HepG2 (cell line): ENCODE measurements around the gene THAP9.

Experiments used
- ASH2L ChIP-seq: fragments of 300-600, 200-600 bp; sonication (generic); IDR thresholded peaks from 2 replicates; pipeline ENCODE4 v1.7.0; 2017; ENCODE audit warnings: low read depth, mild to moderate bottlenecking, moderate library complexity, mixed read lengths, low read length; ENCODE audit not compliant: insufficient read length
- MTA1 ChIP-seq: sonication (generic); formaldehyde crosslinking; IDR thresholded peaks from 2 replicates; pipeline ENCODE4 v1.4.0; 2020; ENCODE audit warnings: missing genetic modification reagents, mild to moderate bottlenecking, borderline replicate concordance
- NR2F6 ChIP-seq, 2 experiments: IDR thresholded peaks; 2 replicates each; pipeline ENCODE4 v1.6.1; 2016; ENCODE audit warnings: antibody characterized with exemption in 1 of 2, mild to moderate bottlenecking in 1 of 2
- RAD21 ChIP-seq: fragments of 450-650 bp; formaldehyde crosslinking; IDR thresholded peaks from 2 replicates; pipeline ENCODE4 v1.5.0; 2020; ENCODE audit warnings: mild to moderate bottlenecking
- SNAI1 ChIP-seq: sonication (generic); formaldehyde crosslinking; IDR thresholded peaks from 2 replicates; pipeline ENCODE4 v1.5.0; 2020; ENCODE audit warnings: mild to moderate bottlenecking, missing genetic modification reagents, borderline replicate concordance
- ZFX ChIP-seq: sonication (generic); formaldehyde crosslinking; IDR thresholded peaks from 2 replicates; pipeline ENCODE4 v1.4.0; 2020; ENCODE audit warnings: mild to moderate bottlenecking, low read depth, missing genetic modification reagents, moderate library complexity
- ZNF124 ChIP-seq: sonication (generic); formaldehyde crosslinking; IDR thresholded peaks from 2 replicates; pipeline ENCODE4 v1.4.0; 2020; ENCODE audit warnings: missing genetic modification reagents
- ZNF546 ChIP-seq: sonication (generic); formaldehyde crosslinking; conservative IDR thresholded peaks from 2 replicates; pipeline ENCODE4 v1.8.1; 2023; ENCODE audit warnings: mild to moderate bottlenecking, missing genetic modification reagents
- ZNF773 ChIP-seq: sonication (generic); formaldehyde crosslinking; IDR thresholded peaks from 2 replicates; pipeline ENCODE4 v1.4.0; 2020; ENCODE audit warnings: missing genetic modification reagents, borderline replicate concordance
- TF ChIP-seq, protein P1 (sequence below): sonication (generic); formaldehyde crosslinking; IDR thresholded peaks from 2 replicates; pipeline ENCODE4 v1.5.0; 2020; ENCODE audit warnings: mild to moderate bottlenecking, missing genetic modification reagents, moderate library complexity

DNA sequence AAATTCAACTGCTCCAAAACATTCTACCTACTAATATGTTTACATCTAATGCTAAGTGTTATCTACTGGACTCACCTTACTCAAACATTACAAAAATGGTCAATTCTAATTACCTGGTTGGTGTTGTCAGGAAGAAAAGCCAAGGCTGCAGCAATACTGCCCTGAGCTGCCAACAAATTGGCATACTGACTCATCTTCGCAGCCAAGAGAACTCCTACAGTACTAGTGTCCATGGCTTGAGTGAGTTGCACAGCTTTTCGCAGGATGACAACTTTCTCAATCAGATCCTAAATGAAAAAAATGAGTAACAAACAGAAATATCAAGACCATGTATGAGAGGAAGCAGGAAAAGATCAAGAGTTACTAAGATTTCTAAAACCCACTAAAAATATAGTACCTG is 49.2 kb upstream of the THAP9 start:
- TF ChIP-seq RAD21 (CRISPR knock-in tag) = no peak
- TF ChIP-seq ASH2L = no peak
- no peak for TF ChIP-seq SNAI1
- TF ChIP-seq ZFX (CRISPR knock-in tag) = no peak
- TF ChIP-seq NR2F6 (IDR thresholded peaks at IDR 0.05) = no peak
- no peak for TF ChIP-seq NR2F6 (CRISPR knock-in tag; IDR thresholded peaks at IDR 0.05)
- no peak for TF ChIP-seq ZNF546 (CRISPR knock-in tag)
- TF ChIP-seq ZNF124 (CRISPR knock-in tag) = no peak
- no peak for TF ChIP-seq MTA1
- TF ChIP-seq, protein P1, sequence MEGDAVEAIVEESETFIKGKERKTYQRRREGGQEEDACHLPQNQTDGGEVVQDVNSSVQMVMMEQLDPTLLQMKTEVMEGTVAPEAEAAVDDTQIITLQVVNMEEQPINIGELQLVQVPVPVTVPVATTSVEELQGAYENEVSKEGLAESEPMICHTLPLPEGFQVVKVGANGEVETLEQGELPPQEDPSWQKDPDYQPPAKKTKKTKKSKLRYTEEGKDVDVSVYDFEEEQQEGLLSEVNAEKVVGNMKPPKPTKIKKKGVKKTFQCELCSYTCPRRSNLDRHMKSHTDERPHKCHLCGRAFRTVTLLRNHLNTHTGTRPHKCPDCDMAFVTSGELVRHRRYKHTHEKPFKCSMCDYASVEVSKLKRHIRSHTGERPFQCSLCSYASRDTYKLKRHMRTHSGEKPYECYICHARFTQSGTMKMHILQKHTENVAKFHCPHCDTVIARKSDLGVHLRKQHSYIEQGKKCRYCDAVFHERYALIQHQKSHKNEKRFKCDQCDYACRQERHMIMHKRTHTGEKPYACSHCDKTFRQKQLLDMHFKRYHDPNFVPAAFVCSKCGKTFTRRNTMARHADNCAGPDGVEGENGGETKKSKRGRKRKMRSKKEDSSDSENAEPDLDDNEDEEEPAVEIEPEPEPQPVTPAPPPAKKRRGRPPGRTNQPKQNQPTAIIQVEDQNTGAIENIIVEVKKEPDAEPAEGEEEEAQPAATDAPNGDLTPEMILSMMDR = no peak
- no peak for TF ChIP-seq ZNF773 (CRISPR knock-in tag)
